Activated CD8-positive, alpha-beta T cell treated with anti-CD3 and anti-CD28 coated beads for 36 hours (primary cell): ENCODE results near the gene CTAGE1. TPM values are rescaled to one million over a fixed set of nuclear protein-coding genes. Genes with fewer than 3 reads are reported as not detected.
A peak's percentile ranks its signal among the peaks of the same experiment; 100 is the strongest.

Experiments
- ATAC-seq: fragments of 200-7000 bp; cut with Tn5 transposase; one replicate; pipeline ENCODE4 v1.10.0; 2021; ENCODE audit warnings: mild to moderate bottlenecking, moderate library complexity
- CTCF ChIA-PET: fragments of 350-600 bp; sonication (Branson Sonifier 250); formaldehyde crosslinking; loops from one replicate; lab custom pipeline; 2021; ENCODE audit warnings: antibody characterized with exemption; lab: Charles Lee
- POLR2A ChIA-PET: fragments of 350-600 bp; sonication (Branson Sonifier 250); formaldehyde crosslinking; loops from one replicate; lab custom pipeline; 2021; ENCODE audit warnings: antibody characterized with exemption; lab: Charles Lee
- DNase-seq: peaks from one replicate; pipeline ENCODE4 v3.0.0-alpha.2; 2020
- H3K27ac Mint-ChIP-seq: one replicate; pipeline ENCODE4 v1.8.0; 2021; ENCODE audit warnings: mild to moderate bottlenecking, mixed read lengths
- H3K27me3 Mint-ChIP-seq: one replicate; pipeline ENCODE4 v1.8.0; 2021; ENCODE audit warnings: mixed read lengths
- H3K36me3 Mint-ChIP-seq: one replicate; pipeline ENCODE4 v1.8.0; 2021; ENCODE audit warnings: low read depth, mixed read lengths
- H3K4me1 Mint-ChIP-seq: one replicate; pipeline ENCODE4 v1.8.0; 2021; ENCODE audit warnings: low read depth, mixed read lengths
- H3K4me3 Mint-ChIP-seq: one replicate; pipeline ENCODE4 v1.8.0; 2021; ENCODE audit warnings: mild to moderate bottlenecking, moderate library complexity, mixed read lengths
- H3K9me3 Mint-ChIP-seq: one replicate; pipeline ENCODE4 v1.8.0; 2021; ENCODE audit warnings: mixed read lengths
- intact Hi-C: fragments of 100-400 bp; cut with micrococcal nuclease; formaldehyde crosslinking; loops from one replicate; pipeline ENCODE4 v1.10.0; 2022
- total RNA-seq, 2 experiments: library from RNA; stranded (reverse); gene quantifications; one replicate each; pipeline ENCODE4 v1.2.3, GENCODE V29; 2021
- TF ChIP-seq, protein P1 (sequence below): fragments of 200-600 bp; IDR thresholded peaks from one replicate; pipeline ENCODE4 v1.8.0; 2022; ENCODE audit warnings: antibody characterized with exemption, mild to moderate bottlenecking

CTAGE1 gene
- total RNA-seq, 2 experiments from 2014 or later = not detected

DNA sequence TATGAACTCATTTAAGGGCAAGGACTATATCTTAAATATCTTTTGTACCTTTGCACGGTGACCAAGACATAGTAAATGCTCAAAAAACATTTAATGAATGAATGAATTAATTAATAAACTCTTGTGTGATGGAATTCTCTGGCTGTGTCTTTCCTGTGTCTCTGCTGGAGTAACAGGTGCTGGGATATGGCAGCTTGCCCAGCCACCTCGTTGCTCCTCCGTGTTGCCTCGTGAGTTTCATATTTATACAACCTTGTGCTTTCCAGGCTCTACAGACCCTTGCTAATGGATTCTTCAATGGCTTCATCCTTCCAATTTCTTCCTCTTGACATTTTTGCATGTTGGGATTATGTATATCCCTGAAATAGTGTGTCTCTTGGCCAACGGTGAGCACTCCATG lies 30.4 kb downstream of the CTAGE1 start:
- Mint-ChIP-seq H3K27me3 (no peaks in the 10 kb centered on the region), H3K9me3 (no peaks in the 10 kb centered on the region), H3K4me1 (peaks cover 13% of the 10 kb centered on the region), H3K4me3 (no peak overlapping the region), H3K27ac (no peak overlapping the region), H3K36me3 (no peaks in the 10 kb centered on the region)
- POLR2A ChIA-PET = no interaction called here
- ATAC-seq (no peak), DNase-seq (no peak)
- CTCF ChIA-PET = no interaction called here
- intact Hi-C loops = no loop called here
- TF ChIP-seq, protein P1, sequence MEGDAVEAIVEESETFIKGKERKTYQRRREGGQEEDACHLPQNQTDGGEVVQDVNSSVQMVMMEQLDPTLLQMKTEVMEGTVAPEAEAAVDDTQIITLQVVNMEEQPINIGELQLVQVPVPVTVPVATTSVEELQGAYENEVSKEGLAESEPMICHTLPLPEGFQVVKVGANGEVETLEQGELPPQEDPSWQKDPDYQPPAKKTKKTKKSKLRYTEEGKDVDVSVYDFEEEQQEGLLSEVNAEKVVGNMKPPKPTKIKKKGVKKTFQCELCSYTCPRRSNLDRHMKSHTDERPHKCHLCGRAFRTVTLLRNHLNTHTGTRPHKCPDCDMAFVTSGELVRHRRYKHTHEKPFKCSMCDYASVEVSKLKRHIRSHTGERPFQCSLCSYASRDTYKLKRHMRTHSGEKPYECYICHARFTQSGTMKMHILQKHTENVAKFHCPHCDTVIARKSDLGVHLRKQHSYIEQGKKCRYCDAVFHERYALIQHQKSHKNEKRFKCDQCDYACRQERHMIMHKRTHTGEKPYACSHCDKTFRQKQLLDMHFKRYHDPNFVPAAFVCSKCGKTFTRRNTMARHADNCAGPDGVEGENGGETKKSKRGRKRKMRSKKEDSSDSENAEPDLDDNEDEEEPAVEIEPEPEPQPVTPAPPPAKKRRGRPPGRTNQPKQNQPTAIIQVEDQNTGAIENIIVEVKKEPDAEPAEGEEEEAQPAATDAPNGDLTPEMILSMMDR = no peak

DNA sequence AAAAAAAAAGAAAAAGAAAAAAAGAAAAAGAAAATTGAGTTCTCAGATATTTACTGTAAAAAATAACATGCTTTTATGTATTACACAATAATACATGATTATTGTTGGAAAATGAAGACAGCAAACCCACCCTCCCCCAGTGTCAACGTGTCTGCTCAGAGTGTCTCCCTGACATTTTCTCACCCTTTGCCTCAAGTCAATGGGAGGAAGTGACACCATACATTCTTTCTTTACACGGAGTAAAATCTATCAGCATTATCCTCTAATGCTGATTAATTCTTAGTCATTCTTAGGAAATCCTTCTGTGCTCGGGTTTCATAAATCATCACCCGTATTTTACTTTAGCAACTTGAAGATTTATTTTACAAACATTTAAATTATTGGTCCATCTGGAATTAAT lies 32.0 kb downstream of the CTAGE1 start:
- no peaks in the 10 kb centered on the region for H3K9me3 Mint-ChIP-seq
- ChIA-PET POLR2A (no interaction called here), CTCF (no interaction called here)
- no peak overlapping the region for H3K4me3 Mint-ChIP-seq
- H3K4me1 Mint-ChIP-seq = peaks cover 1% of the 10 kb centered on the region
- no peak for ATAC-seq
- H3K27me3 Mint-ChIP-seq = no peaks in the 10 kb centered on the region
- no peaks in the 10 kb centered on the region for H3K36me3 Mint-ChIP-seq
- intact Hi-C loops = no loop called here
- DNase-seq = no peak
- H3K27ac Mint-ChIP-seq = no peak overlapping the region
- TF ChIP-seq, protein P1 = no peak

DNA sequence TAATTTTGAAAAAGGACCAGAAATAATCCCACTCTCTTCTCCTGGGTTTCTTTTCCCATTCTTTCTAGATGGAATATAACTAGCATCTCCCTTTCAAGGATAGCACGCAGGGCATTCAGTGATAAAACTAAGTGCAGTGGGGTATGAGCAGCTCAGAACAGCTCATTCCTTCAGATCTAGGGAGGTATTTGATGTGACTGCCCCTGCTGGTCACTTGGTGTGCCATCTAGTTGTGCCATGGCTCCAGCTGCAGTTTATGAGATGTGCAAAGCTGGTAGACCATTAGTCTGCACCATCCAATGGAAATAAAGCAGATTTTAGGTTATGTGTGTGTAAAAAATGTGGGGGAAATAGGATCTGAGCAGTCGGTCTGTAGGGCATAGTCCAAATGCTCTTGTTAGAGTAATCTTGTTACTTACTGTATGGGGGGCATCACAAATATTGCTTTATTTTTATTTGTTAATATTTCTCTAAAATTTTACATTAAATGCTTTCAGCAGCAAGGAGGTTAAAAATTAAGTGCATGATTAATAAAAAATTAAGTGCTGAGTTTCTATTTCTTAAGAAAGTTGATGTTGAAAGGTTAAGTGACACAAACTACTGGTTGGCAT lies 38.9 kb downstream of the CTAGE1 start:
- Mint-ChIP-seq H3K4me3 (no peak overlapping the region), H3K27me3 (peaks cover 2% of the 10 kb centered on the region), H3K9me3 (no peaks in the 10 kb centered on the region), H3K36me3 (no peaks in the 10 kb centered on the region), H3K4me1 (no peaks in the 10 kb centered on the region), H3K27ac (no peak overlapping the region)
- intact Hi-C loops = no loop called here
- ChIA-PET CTCF (interaction anchor here (0.5 to 1.5 kb wide), 4 partner anchors 9 to 39 kb away, joined by 3 to 5 read pairs (median 4); partner anchors contain the start of gene CTAGE1), POLR2A (no interaction called here)
- DNase-seq = peak; percentile 40
- TF ChIP-seq, protein P1 = no peak
- ATAC-seq = peak; percentile 64

DNA sequence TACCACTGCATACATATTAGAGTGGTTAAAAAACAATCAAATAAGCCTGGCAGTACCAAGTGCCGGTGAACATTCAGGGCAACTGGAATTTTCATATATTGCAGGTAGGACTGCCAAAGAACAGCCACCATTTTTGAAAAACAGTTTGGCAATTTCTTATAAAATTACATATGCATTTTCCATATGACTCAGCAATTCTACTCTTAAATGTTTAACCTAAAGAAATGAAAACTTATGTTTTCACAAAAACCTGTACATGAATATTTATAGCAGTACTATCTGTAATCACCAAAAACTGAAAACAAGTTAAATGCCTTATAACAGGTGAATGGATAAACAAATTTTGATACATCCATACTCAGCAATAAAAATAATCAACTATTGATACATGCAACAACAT lies 39.9 kb downstream of the CTAGE1 start:
- DNase-seq (no peak), ATAC-seq (no peak)
- POLR2A ChIA-PET = no interaction called here
- intact Hi-C loops = no loop called here
- Mint-ChIP-seq H3K36me3 (no peaks in the 10 kb centered on the region), H3K27ac (no peak overlapping the region), H3K9me3 (no peaks in the 10 kb centered on the region), H3K4me1 (no peaks in the 10 kb centered on the region), H3K4me3 (no peak overlapping the region), H3K27me3 (peaks cover 2% of the 10 kb centered on the region)
- TF ChIP-seq, protein P1 = no peak
- CTCF ChIA-PET = interaction anchor here (0.9 to 1.5 kb wide), 2 partner anchors 18 to 40 kb away, joined by 3 to 4 read pairs; partner anchors contain the start of gene CTAGE1

DNA sequence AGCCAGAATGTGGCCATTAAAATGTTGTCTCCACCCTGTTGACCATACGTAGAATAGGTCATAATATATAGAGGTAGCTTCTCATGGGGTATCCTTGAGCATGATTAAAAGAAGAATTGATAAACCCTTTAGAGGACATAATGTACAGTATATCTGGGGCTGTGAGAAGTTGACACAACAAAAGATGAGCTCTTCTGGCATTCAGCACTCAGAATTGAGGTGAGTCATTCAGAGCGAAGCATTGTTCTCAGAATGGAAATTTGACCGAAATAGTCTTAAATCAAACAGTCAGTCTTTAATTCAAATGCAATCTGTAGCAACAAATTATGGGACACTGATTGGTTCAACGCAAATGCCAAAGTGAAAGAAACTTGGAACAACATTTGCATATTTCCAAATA lies 47.3 kb downstream of the CTAGE1 start:
- ChIA-PET CTCF (interaction anchor here (1.6 kb wide), 1 partner anchor 8 kb away, joined by 5 read pairs; no protein-coding TSS in a partner anchor), POLR2A (no interaction called here)
- no peak for DNase-seq
- peak; percentile 61 for ATAC-seq
- peaks cover 1% of the 10 kb centered on the region for H3K27me3 Mint-ChIP-seq
- H3K4me1 Mint-ChIP-seq = peaks cover 8% of the 10 kb centered on the region
- peak overlapping the region; percentile 12 for H3K27ac Mint-ChIP-seq
- TF ChIP-seq, protein P1 = no peak
- no peaks in the 10 kb centered on the region for H3K36me3 Mint-ChIP-seq
- no peaks in the 10 kb centered on the region for H3K9me3 Mint-ChIP-seq
- intact Hi-C loops = no loop called here
- H3K4me3 Mint-ChIP-seq = no peak overlapping the region
